GM23338 (cell line): Measurements from ENCODE around the gene CIC. TPM values are rescaled to one million over a fixed set of nuclear protein-coding genes. Genes with fewer than 3 reads are reported as not detected.

Experiments used
- ATAC-seq: fragments of 200-7000 bp; cut with Tn5 transposase; 3 replicates; pipeline ENCODE4 v1.9.1; 2020
- DNase-seq: peaks from one replicate; pipeline ENCODE4 v3.0.0-alpha.2; 2015; ENCODE audit warnings: low spot score
- H2AFZ ChIP-seq: fragments of 200-600 bp; sonication (generic); 2 replicates; pipeline ENCODE4 v1.8.0; 2016; ENCODE audit warnings: antibody characterized with exemption, mild to moderate bottlenecking, moderate library complexity
- H3F3A ChIP-seq: fragments of 200-600 bp; sonication (generic); replicated peaks from 2 replicates; pipeline ENCODE4 v1.8.0; 2017; ENCODE audit warnings: antibody characterized with exemption, mixed run types, low read depth
- H3K27ac ChIP-seq: fragments of 200-600 bp; sonication (generic); 2 replicates; pipeline ENCODE4 v1.6.1; 2016; ENCODE audit warnings: low read depth
- H3K27me3 ChIP-seq: fragments of 200-600 bp; sonication (generic); 2 replicates; pipeline ENCODE4 v1.8.0; 2016; ENCODE audit warnings: mild to moderate bottlenecking, mixed run types, moderate library complexity; ENCODE audit not compliant: insufficient read depth
- H3K36me3 ChIP-seq: fragments of 200-600 bp; sonication (generic); 2 replicates; pipeline ENCODE4 v1.8.0; 2016; ENCODE audit warnings: mild to moderate bottlenecking; ENCODE audit not compliant: insufficient read depth
- H3K4me1 ChIP-seq: fragments of 200-600 bp; sonication (generic); 2 replicates; pipeline ENCODE4 v1.8.0; 2016; ENCODE audit warnings: mild to moderate bottlenecking, moderate library complexity; ENCODE audit not compliant: insufficient read depth
- H3K4me2 ChIP-seq: fragments of 200-600 bp; sonication (generic); 2 replicates; pipeline ENCODE4 v1.7.1; 2017; ENCODE audit warnings: mixed run types
- H3K4me3 ChIP-seq: fragments of 200-600 bp; sonication (generic); 2 replicates; pipeline ENCODE4 v1.6.1; 2016; ENCODE audit warnings: mixed run types
- H3K79me2 ChIP-seq: fragments of 200-600 bp; sonication (generic); replicated peaks from 2 replicates; pipeline ENCODE4 v1.8.0; 2017; ENCODE audit warnings: mild to moderate bottlenecking; ENCODE audit not compliant: insufficient read depth
- H3K9me2 ChIP-seq: fragments of 200-600 bp; sonication (generic); 2 replicates; pipeline ENCODE4 v1.8.0; 2017; ENCODE audit not compliant: insufficient read depth
- H4K20me1 ChIP-seq: fragments of 200-600 bp; sonication (generic); replicated peaks from 2 replicates; pipeline ENCODE4 v1.8.0; 2017; ENCODE audit warnings: mild to moderate bottlenecking; ENCODE audit not compliant: insufficient read depth
- H3K27ac Mint-ChIP-seq: 2 replicates; pipeline ENCODE4 v1.8.0; 2020; ENCODE audit warnings: inconsistent platforms, mild to moderate bottlenecking, moderate library complexity, mixed read lengths
- H3K27me3 Mint-ChIP-seq: 3 replicates; pipeline ENCODE4 v1.8.0; 2022; ENCODE audit warnings: low read depth, mild to moderate bottlenecking, moderate library complexity, mixed read lengths, inconsistent platforms; ENCODE audit not compliant: insufficient read depth, poor library complexity
- H3K36me3 Mint-ChIP-seq: 3 replicates; pipeline ENCODE4 v1.8.0; 2021; ENCODE audit warnings: low read depth, mild to moderate bottlenecking, inconsistent platforms, moderate library complexity, mixed read lengths
- H3K4me1 Mint-ChIP-seq: 3 replicates; pipeline ENCODE4 v1.8.0; 2020; ENCODE audit warnings: mild to moderate bottlenecking, inconsistent platforms, mixed read lengths
- H3K4me3 Mint-ChIP-seq: 3 replicates; pipeline ENCODE4 v1.8.0; 2021; ENCODE audit warnings: moderate library complexity, mild to moderate bottlenecking, inconsistent platforms, mixed read lengths
- H3K9me3 Mint-ChIP-seq: 3 replicates; pipeline ENCODE4 v1.8.0; 2020; ENCODE audit warnings: moderate library complexity, mild to moderate bottlenecking, inconsistent platforms, mixed read lengths
- CREB1 ChIP-seq: fragments of 250-450 bp; sonication (Bioruptor Pico); IDR thresholded peaks from 2 replicates; pipeline ENCODE4 v1.5.0; 2020; ENCODE audit warnings: low read depth, mild to moderate bottlenecking, moderate library complexity
- ETS1 ChIP-seq: IDR thresholded peaks from 2 replicates; pipeline ENCODE4 v1.6.1; 2016; ENCODE audit warnings: antibody characterized with exemption
- EZH2 ChIP-seq: fragments of 200-600 bp; sonication (generic); IDR thresholded peaks from one replicate; pipeline ENCODE4 v1.8.0; 2017; ENCODE audit warnings: antibody characterized with exemption, mild to moderate bottlenecking, low read depth; ENCODE audit not compliant: unreplicated experiment
- EZH2phosphoT487 ChIP-seq: fragments of 200-600 bp; sonication (generic); IDR thresholded peaks from one replicate; pipeline ENCODE4 v1.8.1; 2018; ENCODE audit warnings: antibody characterized with exemption; ENCODE audit not compliant: unreplicated experiment
- JUNB ChIP-seq: IDR thresholded peaks from one replicate; pipeline ENCODE4 v1.6.1; 2016; ENCODE audit warnings: antibody characterized with exemption; ENCODE audit not compliant: unreplicated experiment
- POLR2AphosphoS5 ChIP-seq: IDR thresholded peaks from 2 replicates; pipeline ENCODE4 v1.6.1; 2016; ENCODE audit warnings: antibody characterized with exemption, low read depth
- STAT1 ChIP-seq: IDR thresholded peaks from one replicate; pipeline ENCODE4 v1.6.1; 2016; ENCODE audit warnings: antibody characterized with exemption; ENCODE audit not compliant: unreplicated experiment
- ZNF114 ChIP-seq: fragments of 250-450 bp; sonication (Bioruptor Pico); IDR thresholded peaks from 2 replicates; pipeline ENCODE4 v1.5.0; 2020; ENCODE audit warnings: mild to moderate bottlenecking, moderate library complexity
- ZNF331 ChIP-seq: fragments of 250-450 bp; sonication (Bioruptor Pico); IDR thresholded peaks from 2 replicates; pipeline ENCODE4 v1.5.0; 2020; ENCODE audit warnings: low read depth, mild to moderate bottlenecking, moderate library complexity
- polyA plus RNA-seq: library from polyadenylated mRNA; unstranded; fragments of >200 nt; fragmentation: Nextera tagmentation; extraction: Ambion mirVana; gene quantifications from 2 replicates; pipeline ENCODE4 v1.2.1, GENCODE V29; 2016
- total RNA-seq: library from RNA; depleted of rRNA; stranded (reverse); fragments of >200 nt; shearing (Covaris generic); gene quantifications from 2 replicates; pipeline ENCODE4 v1.2.3, GENCODE V29; 2014
- TF ChIP-seq, protein P1 (sequence below): fragments of 250-450 bp; sonication (Bioruptor Pico); IDR thresholded peaks from 2 replicates; pipeline ENCODE4 v1.5.0; 2020; ENCODE audit warnings: mild to moderate bottlenecking, moderate library complexity
- TF ChIP-seq, protein P2 (sequence below): IDR thresholded peaks from one replicate; pipeline ENCODE4 v1.6.1; 2018; ENCODE audit warnings: antibody characterized with exemption; ENCODE audit not compliant: unreplicated experiment
- TF ChIP-seq, protein P3 (sequence below), 2 experiments: fragments of 200-600 bp in 1 of 2; sonication (generic) in 1 of 2; conservative IDR thresholded peaks; 2 replicates each; pipeline versions ENCODE4 v1.5.1 to v1.6.1; 2016 to 2017; ENCODE audit warnings: antibody characterized with exemption in 2 of 2, low read depth in 2 of 2, mild to moderate bottlenecking in 2 of 2, moderate library complexity in 1 of 2

CIC gene
- total and polyA plus RNA-seq, 2 experiments from 2014 or later, result 13.2 to 42.0 TPM

DNA sequence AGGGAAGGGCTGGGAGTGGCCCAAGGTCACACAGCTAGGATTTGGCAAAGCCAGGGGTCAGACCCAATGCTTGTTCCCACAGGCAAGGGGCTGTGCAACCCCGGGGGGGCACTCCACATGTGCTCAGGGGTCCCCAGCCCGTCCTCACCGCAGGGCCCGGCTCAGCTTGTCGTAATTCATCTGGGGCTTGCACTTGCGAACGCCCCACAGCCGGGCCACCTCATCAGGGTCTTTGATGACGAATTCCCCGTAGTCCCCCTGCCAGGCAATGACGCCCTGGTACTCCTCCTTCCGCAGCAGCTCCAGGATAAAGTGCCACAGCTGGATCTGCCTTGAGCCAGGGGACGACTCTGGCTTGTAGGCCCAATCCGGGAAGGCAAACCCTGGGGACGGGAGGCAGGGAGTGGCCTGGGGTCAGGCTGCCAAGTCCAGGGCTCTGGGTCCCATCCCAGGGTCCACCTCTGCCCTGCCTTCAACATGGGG, 18.8 kb upstream of the CIC start:
- Mint-ChIP-seq H3K4me3 (no peak overlapping the region), H3K27ac (no peak overlapping the region), H3K9me3 (no peaks in the 10 kb centered on the region; the same call in 2 of the 3 replicates), H3K36me3 (peaks cover 10% of the 10 kb centered on the region; the same call in 2 of the 3 replicates), H3K27me3 (peaks cover 22% of the 10 kb centered on the region), H3K4me1 (peaks cover 38% of the 10 kb centered on the region)
- no peaks in the 10 kb centered on the region for H3K36me3 ChIP-seq
- H3F3A ChIP-seq, result peaks cover 12% of the 10 kb centered on the region
- H3K27ac ChIP-seq, result no peak overlapping the region
- H3K27me3 ChIP-seq, result no peaks in the 10 kb centered on the region
- DNase-seq (no peak), ATAC-seq (no peak)
- TF ChIP-seq, protein P1, sequence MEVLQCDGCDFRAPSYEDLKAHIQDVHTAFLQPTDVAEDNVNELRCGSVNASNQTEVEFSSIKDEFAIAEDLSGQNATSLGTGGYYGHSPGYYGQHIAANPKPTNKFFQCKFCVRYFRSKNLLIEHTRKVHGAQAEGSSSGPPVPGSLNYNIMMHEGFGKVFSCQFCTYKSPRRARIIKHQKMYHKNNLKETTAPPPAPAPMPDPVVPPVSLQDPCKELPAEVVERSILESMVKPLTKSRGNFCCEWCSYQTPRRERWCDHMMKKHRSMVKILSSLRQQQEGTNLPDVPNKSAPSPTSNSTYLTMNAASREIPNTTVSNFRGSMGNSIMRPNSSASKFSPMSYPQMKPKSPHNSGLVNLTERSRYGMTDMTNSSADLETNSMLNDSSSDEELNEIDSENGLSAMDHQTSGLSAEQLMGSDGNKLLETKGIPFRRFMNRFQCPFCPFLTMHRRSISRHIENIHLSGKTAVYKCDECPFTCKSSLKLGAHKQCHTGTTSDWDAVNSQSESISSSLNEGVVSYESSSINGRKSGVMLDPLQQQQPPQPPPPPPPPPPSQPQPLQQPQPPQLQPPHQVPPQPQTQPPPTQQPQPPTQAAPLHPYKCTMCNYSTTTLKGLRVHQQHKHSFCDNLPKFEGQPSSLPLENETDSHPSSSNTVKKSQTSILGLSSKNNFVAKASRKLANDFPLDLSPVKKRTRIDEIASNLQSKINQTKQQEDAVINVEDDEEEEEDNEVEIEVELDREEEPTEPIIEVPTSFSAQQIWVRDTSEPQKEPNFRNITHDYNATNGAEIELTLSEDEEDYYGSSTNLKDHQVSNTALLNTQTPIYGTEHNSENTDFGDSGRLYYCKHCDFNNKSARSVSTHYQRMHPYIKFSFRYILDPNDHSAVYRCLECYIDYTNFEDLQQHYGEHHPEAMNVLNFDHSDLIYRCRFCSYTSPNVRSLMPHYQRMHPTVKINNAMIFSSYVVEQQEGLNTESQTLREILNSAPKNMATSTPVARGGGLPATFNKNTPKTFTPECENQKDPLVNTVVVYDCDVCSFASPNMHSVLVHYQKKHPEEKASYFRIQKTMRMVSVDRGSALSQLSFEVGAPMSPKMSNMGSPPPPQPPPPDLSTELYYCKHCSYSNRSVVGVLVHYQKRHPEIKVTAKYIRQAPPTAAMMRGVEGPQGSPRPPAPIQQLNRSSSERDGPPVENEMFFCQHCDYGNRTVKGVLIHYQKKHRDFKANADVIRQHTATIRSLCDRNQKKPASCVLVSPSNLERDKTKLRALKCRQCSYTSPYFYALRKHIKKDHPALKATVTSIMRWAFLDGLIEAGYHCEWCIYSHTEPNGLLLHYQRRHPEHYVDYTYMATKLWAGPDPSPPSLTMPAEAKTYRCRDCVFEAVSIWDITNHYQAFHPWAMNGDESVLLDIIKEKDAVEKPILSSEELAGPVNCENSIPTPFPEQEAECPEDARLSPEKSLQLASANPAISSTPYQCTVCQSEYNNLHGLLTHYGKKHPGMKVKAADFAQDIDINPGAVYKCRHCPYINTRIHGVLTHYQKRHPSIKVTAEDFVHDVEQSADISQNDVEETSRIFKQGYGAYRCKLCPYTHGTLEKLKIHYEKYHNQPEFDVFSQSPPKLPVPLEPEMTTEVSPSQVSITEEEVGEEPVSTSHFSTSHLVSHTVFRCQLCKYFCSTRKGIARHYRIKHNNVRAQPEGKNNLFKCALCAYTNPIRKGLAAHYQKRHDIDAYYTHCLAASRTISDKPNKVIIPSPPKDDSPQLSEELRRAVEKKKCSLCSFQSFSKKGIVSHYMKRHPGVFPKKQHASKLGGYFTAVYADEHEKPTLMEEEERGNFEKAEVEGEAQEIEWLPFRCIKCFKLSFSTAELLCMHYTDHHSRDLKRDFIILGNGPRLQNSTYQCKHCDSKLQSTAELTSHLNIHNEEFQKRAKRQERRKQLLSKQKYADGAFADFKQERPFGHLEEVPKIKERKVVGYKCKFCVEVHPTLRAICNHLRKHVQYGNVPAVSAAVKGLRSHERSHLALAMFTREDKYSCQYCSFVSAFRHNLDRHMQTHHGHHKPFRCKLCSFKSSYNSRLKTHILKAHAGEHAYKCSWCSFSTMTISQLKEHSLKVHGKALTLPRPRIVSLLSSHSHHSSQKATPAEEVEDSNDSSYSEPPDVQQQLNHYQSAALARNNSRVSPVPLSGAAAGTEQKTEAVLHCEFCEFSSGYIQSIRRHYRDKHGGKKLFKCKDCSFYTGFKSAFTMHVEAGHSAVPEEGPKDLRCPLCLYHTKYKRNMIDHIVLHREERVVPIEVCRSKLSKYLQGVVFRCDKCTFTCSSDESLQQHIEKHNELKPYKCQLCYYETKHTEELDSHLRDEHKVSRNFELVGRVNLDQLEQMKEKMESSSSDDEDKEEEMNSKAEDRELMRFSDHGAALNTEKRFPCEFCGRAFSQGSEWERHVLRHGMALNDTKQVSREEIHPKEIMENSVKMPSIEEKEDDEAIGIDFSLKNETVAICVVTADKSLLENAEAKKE (CRISPR knock-in tag), result no peak
- TF ChIP-seq EZH2phosphoT487 (no peak), EZH2 (no peak), POLR2AphosphoS5 (no peak), JUNB (no peak), STAT1 (no peak), CREB1 (CRISPR knock-in tag) (no peak), ZNF114 (no peak), ZNF331 (CRISPR knock-in tag) (no peak), ETS1 (no peak)
- TF ChIP-seq, protein P2, sequence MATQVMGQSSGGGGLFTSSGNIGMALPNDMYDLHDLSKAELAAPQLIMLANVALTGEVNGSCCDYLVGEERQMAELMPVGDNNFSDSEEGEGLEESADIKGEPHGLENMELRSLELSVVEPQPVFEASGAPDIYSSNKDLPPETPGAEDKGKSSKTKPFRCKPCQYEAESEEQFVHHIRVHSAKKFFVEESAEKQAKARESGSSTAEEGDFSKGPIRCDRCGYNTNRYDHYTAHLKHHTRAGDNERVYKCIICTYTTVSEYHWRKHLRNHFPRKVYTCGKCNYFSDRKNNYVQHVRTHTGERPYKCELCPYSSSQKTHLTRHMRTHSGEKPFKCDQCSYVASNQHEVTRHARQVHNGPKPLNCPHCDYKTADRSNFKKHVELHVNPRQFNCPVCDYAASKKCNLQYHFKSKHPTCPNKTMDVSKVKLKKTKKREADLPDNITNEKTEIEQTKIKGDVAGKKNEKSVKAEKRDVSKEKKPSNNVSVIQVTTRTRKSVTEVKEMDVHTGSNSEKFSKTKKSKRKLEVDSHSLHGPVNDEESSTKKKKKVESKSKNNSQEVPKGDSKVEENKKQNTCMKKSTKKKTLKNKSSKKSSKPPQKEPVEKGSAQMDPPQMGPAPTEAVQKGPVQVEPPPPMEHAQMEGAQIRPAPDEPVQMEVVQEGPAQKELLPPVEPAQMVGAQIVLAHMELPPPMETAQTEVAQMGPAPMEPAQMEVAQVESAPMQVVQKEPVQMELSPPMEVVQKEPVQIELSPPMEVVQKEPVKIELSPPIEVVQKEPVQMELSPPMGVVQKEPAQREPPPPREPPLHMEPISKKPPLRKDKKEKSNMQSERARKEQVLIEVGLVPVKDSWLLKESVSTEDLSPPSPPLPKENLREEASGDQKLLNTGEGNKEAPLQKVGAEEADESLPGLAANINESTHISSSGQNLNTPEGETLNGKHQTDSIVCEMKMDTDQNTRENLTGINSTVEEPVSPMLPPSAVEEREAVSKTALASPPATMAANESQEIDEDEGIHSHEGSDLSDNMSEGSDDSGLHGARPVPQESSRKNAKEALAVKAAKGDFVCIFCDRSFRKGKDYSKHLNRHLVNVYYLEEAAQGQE, result no peak
- TF ChIP-seq, protein P3, sequence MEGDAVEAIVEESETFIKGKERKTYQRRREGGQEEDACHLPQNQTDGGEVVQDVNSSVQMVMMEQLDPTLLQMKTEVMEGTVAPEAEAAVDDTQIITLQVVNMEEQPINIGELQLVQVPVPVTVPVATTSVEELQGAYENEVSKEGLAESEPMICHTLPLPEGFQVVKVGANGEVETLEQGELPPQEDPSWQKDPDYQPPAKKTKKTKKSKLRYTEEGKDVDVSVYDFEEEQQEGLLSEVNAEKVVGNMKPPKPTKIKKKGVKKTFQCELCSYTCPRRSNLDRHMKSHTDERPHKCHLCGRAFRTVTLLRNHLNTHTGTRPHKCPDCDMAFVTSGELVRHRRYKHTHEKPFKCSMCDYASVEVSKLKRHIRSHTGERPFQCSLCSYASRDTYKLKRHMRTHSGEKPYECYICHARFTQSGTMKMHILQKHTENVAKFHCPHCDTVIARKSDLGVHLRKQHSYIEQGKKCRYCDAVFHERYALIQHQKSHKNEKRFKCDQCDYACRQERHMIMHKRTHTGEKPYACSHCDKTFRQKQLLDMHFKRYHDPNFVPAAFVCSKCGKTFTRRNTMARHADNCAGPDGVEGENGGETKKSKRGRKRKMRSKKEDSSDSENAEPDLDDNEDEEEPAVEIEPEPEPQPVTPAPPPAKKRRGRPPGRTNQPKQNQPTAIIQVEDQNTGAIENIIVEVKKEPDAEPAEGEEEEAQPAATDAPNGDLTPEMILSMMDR (conservative IDR thresholded peaks at IDR 0.05; ENCODE audit: low read depth in 2 of 2), result no peak
- H2AFZ ChIP-seq, result no peak overlapping the region
- no peak overlapping the region for H3K4me3 ChIP-seq
- H3K4me2 ChIP-seq, result no peak overlapping the region
- peaks cover 35% of the 10 kb centered on the region for H3K4me1 ChIP-seq
- H4K20me1 ChIP-seq, result no peaks in the 10 kb centered on the region; the same call in 1 of the 2 replicates
- no peaks in the 10 kb centered on the region for H3K9me2 ChIP-seq
- peaks cover 38% of the 10 kb centered on the region for H3K79me2 ChIP-seq
